HCT116 (cell line): Measurements from ENCODE around the gene SLCO2A1. TPM values are rescaled to one million over a fixed set of nuclear protein-coding genes. Genes with fewer than 3 reads are reported as not detected.

ENCODE experiments used
- ATAC-seq: fragments of 200-7000 bp; cut with Tn5 transposase; 2 replicates; pipeline ENCODE4 v1.9.1; 2020; ENCODE audit warnings: mild to moderate bottlenecking, moderate library complexity
- BruUV-seq: library from RNA; stranded (reverse); fragments of 400-500 nt; replicated peaks from 2 replicates; lab custom pipeline; 2021; lab: Mats Ljungman, UMichigan
- CTCF ChIA-PET: fragments of 300-600 bp; sonication (Branson Sonifier 250); formaldehyde crosslinking; loops from one replicate; lab custom pipeline; 2021; ENCODE audit warnings: antibody characterized with exemption; lab: Charles Lee
- POLR2A ChIA-PET: fragments of 300-600, 350-600 bp; sonication (Branson Sonifier 250); formaldehyde crosslinking; loops from one replicate; lab custom pipeline; 2021; ENCODE audit warnings: antibody characterized with exemption; lab: Charles Lee
- RAD21 ChIA-PET, 2 experiments: fragments of 300-600 bp; sonication (Branson Sonifier 250); formaldehyde crosslinking; loops; one replicate each; lab custom pipeline; 2023; ENCODE audit warnings: low total read pairs in 2 of 2; ENCODE audit not compliant: uncharacterized antibody in 2 of 2, unreplicated experiment in 2 of 2, low non-redundant PET in 1 of 2; lab: Charles Lee
- DNase-seq: peaks from one replicate; pipeline ENCODE4 v3.0.0-alpha.2; 2010; ENCODE audit warnings: low read depth, low spot score
- H2AFZ ChIP-seq: fragments of 200-600 bp; shearing (Covaris generic), sonication (generic); 2 replicates; pipeline ENCODE4 v1.6.1; 2017; ENCODE audit warnings: low read depth, mixed run types, mixed read lengths, antibody characterized with exemption, low read length; ENCODE audit not compliant: poor library complexity, severe bottlenecking
- H3K27ac ChIP-seq: 2 replicates; pipeline ENCODE4 v1.5.1; 2012; ENCODE audit warnings: low read depth, low read length
- H3K27me3 ChIP-seq: fragments of 200-600 bp; sonication (generic); 2 replicates; pipeline ENCODE4 v1.6.1; 2016; ENCODE audit warnings: mixed run types, low read length, mixed read lengths; ENCODE audit not compliant: insufficient read depth
- H3K36me3 ChIP-seq, 2 experiments: fragments of 200-500 bp in 1 of 2; fragments of 200-600 bp in 1 of 2; sonication (Bioruptor generic) in 1 of 2; sonication (generic) in 1 of 2; 2 replicates each; pipeline versions ENCODE4 v1.5.1 to v1.6.1; 2014 to 2016; ENCODE audit warnings: low read length in 2 of 2, inconsistent platforms in 1 of 2, mixed read lengths in 1 of 2, mixed run types in 1 of 2; ENCODE audit not compliant: insufficient read depth in 2 of 2, control insufficient read depth in 1 of 2
- H3K4me1 ChIP-seq, 2 experiments: fragments of 200-600 bp in 1 of 2; sonication (generic) in 1 of 2; 2 replicates each; pipeline versions ENCODE4 v1.5.1 to v1.6.1; 2012 to 2017; ENCODE audit warnings: low read length in 2 of 2, inconsistent platforms in 1 of 2, mild to moderate bottlenecking in 1 of 2, mixed read lengths in 1 of 2, mixed run types in 1 of 2, moderate library complexity in 1 of 2; ENCODE audit not compliant: insufficient read depth in 2 of 2, control insufficient read depth in 1 of 2
- H3K4me2 ChIP-seq: fragments of 200-600 bp; sonication (generic); 2 replicates; pipeline ENCODE4 v1.6.1; 2017; ENCODE audit warnings: mixed run types, low read length, mixed read lengths
- H3K4me3 ChIP-seq, 2 experiments: fragments of 200-600 bp in 1 of 2; sonication (generic) in 1 of 2; replicated peaks in 1 of 2; 2 replicates each; pipeline ENCODE4 v1.5.1; 2011 to 2016; ENCODE audit warnings: low read length in 2 of 2, control low read depth in 1 of 2, low read depth in 1 of 2, mild to moderate bottlenecking in 1 of 2, mixed read lengths in 1 of 2, mixed run types in 1 of 2
- H3K79me2 ChIP-seq: fragments of 200-600 bp; sonication (generic); 2 replicates; pipeline ENCODE4 v1.6.1; 2017; ENCODE audit warnings: mild to moderate bottlenecking, mixed run types, low read length, moderate library complexity, mixed read lengths; ENCODE audit not compliant: insufficient read depth
- H3K9ac ChIP-seq: fragments of 200-600 bp; sonication (generic); 2 replicates; pipeline ENCODE4 v1.6.1; 2016; ENCODE audit warnings: low read length, mixed read lengths
- H3K9me2 ChIP-seq: fragments of 200-600 bp; sonication (generic), shearing (Covaris generic); 2 replicates; pipeline ENCODE4 v1.6.1; 2017; ENCODE audit warnings: mixed run types, mild to moderate bottlenecking, moderate library complexity; ENCODE audit not compliant: insufficient read depth
- H3K9me3 ChIP-seq, 2 experiments: fragments of 200-500 bp in 1 of 2; fragments of 200-600 bp in 1 of 2; sonication (Bioruptor generic) in 1 of 2; sonication (generic) in 1 of 2; 2 replicates each; pipeline ENCODE4 v1.6.1; 2014 to 2017; ENCODE audit warnings: low read length in 2 of 2, mixed read lengths in 2 of 2, inconsistent platforms in 1 of 2, low read depth in 1 of 2, mild to moderate bottlenecking in 1 of 2, mixed run types in 1 of 2, moderate library complexity in 1 of 2; ENCODE audit not compliant: control insufficient read depth in 1 of 2, insufficient read depth in 1 of 2
- H4K20me1 ChIP-seq: fragments of 200-600 bp; sonication (generic), shearing (Covaris generic); 2 replicates; pipeline ENCODE4 v1.6.1; 2017; ENCODE audit warnings: mixed run types, mild to moderate bottlenecking, moderate library complexity; ENCODE audit not compliant: insufficient read depth
- EGR1 ChIP-seq: IDR thresholded peaks from 2 replicates; pipeline ENCODE4 v1.6.1; 2012; ENCODE audit warnings: low read depth
- ELF1 ChIP-seq: IDR thresholded peaks from 2 replicates; pipeline ENCODE4 v1.6.1; 2012; ENCODE audit warnings: low read depth, borderline replicate concordance
- EZH2 ChIP-seq: fragments of 200-600 bp; sonication (generic); IDR thresholded peaks from 2 replicates; pipeline ENCODE4 v1.6.1; 2017; ENCODE audit warnings: antibody characterized with exemption, mixed run types
- FOSL1 ChIP-seq: IDR thresholded peaks from 2 replicates; pipeline ENCODE4 v1.6.1; 2012; ENCODE audit warnings: low read depth
- JUND ChIP-seq: IDR thresholded peaks from 2 replicates; pipeline ENCODE4 v1.6.1; 2012
- POLR2AphosphoS5 ChIP-seq: IDR thresholded peaks from 2 replicates; pipeline ENCODE4 v1.6.1; 2011; ENCODE audit warnings: mild to moderate bottlenecking, low read depth, low read length, moderate library complexity
- REST ChIP-seq: IDR thresholded peaks from 2 replicates; pipeline ENCODE4 v1.6.1; 2012; ENCODE audit warnings: low read depth
- SIN3A ChIP-seq: IDR thresholded peaks from 2 replicates; pipeline ENCODE4 v1.6.1; 2012; ENCODE audit warnings: low read depth
- ZNF274 ChIP-seq: fragments of 200-500 bp; sonication (Bioruptor generic); IDR thresholded peaks from 2 replicates; pipeline ENCODE4 v1.6.1; 2014; ENCODE audit warnings: mild to moderate bottlenecking, low read depth, low read length, inconsistent platforms
- intact Hi-C: fragments of 100-400 bp; cut with micrococcal nuclease; formaldehyde crosslinking; loops from 2 replicates; pipeline ENCODE4 v1.10.0; 2022
- total RNA-seq: library from RNA; stranded (reverse); gene quantifications from one replicate; pipeline ENCODE4 v1.2.1, GENCODE V29; 2021; ENCODE audit not compliant: unreplicated experiment

The SLCO2A1 gene
- total RNA-seq, 1 experiment from 2014 or later: 0.52 TPM

- BruUV-seq: no TSS peak
- H3K36me3 ChIP-seq: no peaks in the 10 kb centered on the region
- H3K9ac ChIP-seq: no peak overlapping the region
- ATAC-seq: no peak
- POLR2A ChIA-PET: no interaction called here
- CTCF ChIA-PET: no interaction called here
- H3K4me2 ChIP-seq: no peak overlapping the region
- intact Hi-C loops: no loop called here
- no peaks in the 10 kb centered on the region for H3K79me2 ChIP-seq
- no peaks in the 10 kb centered on the region for H3K9me2 ChIP-seq
- RAD21 ChIA-PET: no interaction called here
- TF ChIP-seq POLR2AphosphoS5 (no peak), JUND (no peak), FOSL1 (no peak), EGR1 (no peak)
- TF ChIP-seq, all 23 proteins: peak for 0
- no peak overlapping the region for H2AFZ ChIP-seq
- H3K4me1 ChIP-seq: no peaks in the 10 kb centered on the region; a peak in 1 of 4 replicates
- DNase-seq: no peak
- H3K27me3 ChIP-seq: no peaks in the 10 kb centered on the region
- no peaks in the 10 kb centered on the region for H3K9me3 ChIP-seq
- no peak overlapping the region for H3K4me3 ChIP-seq
- H4K20me1 ChIP-seq: no peaks in the 10 kb centered on the region
- no peak overlapping the region for H3K27ac ChIP-seq
Observed at GRCh38 chr3:133887803-133888703, 141.7 kb downstream of the SLCO2A1 start.

- CTCF ChIA-PET: no interaction called here
- no peak for ATAC-seq
- no peak for DNase-seq
Observed at GRCh38 chr3:133887074-133887802, 142.5 kb downstream of the SLCO2A1 start.

More at GRCh38 chr3:133887074-133887802, 142.5 kb downstream of the SLCO2A1 start:
- TF ChIP-seq SIN3A (no peak), EZH2 (no peak), REST (no peak), EGR1 (no peak), ZNF274 (no peak), ELF1 (no peak)
- Histone ChIP-seq H2AFZ (no peak overlapping the region), H3K4me2 (no peak overlapping the region), H3K79me2 (no peaks in the 10 kb centered on the region), H3K36me3 (no peaks in the 10 kb centered on the region), H4K20me1 (no peaks in the 10 kb centered on the region), H3K9me3 (no peaks in the 10 kb centered on the region), H3K27ac (no peak overlapping the region), H3K9me2 (no peaks in the 10 kb centered on the region), H3K4me3 (no peak overlapping the region), H3K4me1 (peaks cover 0 to 4% of the 10 kb centered on the region in 2 experiments; a peak in 3 of 4 replicates), H3K27me3 (no peaks in the 10 kb centered on the region), H3K9ac (no peak overlapping the region)
- ChIA-PET RAD21 (no interaction called here), POLR2A (no interaction called here)
- BruUV-seq: no TSS peak
- intact Hi-C loops: no loop called here
